HG03469 (cell line): Measurements from ENCODE around the gene RAD51.

Experiments used
- ATAC-seq: cut with Tn5 transposase; IDR thresholded peaks from one replicate; pipeline ENCODE4 v1.9.1; 2021; ENCODE audit warnings: mild to moderate bottlenecking, moderate library complexity, moderate number of reproducible peaks; ENCODE audit not compliant: unreplicated experiment

Gene RAD51

GRCh38 chr15:40775740-40776536 lies 81.0 kb downstream of the RAD51 start:
- no peak for ATAC-seq

DNA sequence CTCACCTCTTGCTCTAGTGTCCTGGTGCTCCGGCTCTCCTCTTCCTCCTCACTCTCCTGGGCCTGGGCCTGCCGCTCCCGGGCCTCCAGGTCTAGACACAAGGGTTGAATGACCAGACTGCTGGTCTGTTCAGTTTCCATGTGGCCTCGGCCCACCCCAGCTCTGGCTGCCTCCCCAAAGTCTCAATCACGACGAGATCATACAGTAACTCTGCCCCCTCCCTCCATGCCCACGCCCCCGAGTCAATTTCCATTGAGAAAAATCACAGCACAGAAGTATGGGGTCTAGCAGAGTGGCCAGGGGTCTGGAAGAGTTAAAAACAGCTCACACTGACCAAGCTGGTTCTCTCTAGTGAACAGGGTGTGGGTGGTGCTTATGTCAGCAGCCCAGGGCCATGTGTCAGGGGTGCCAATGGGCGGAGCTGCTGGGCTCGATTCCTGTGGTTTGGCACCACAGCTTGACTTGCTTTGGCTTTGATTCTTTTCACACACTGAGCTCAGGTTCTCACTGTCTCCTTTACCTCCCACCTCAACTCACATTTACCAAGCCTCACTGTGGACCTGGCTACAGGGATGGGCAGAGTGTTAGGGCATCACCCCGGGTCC lies 81.7 kb downstream of the RAD51 start:
- no peak for ATAC-seq
